Central memory CD4-positive, alpha-beta T cell (primary cell): ENCODE data around the gene DYNC2H1.
A peak's percentile ranks its signal among the peaks of the same experiment; 100 is the strongest.

Source experiments
- DNase-seq: peaks from one replicate; pipeline ENCODE4 v3.0.0; 2022
- total RNA-seq, 3 experiments: gene quantifications; one replicate each; lab custom pipeline; 2026; lab: John Stamatoyannopoulos, UW

The DYNC2H1 gene, protein sequence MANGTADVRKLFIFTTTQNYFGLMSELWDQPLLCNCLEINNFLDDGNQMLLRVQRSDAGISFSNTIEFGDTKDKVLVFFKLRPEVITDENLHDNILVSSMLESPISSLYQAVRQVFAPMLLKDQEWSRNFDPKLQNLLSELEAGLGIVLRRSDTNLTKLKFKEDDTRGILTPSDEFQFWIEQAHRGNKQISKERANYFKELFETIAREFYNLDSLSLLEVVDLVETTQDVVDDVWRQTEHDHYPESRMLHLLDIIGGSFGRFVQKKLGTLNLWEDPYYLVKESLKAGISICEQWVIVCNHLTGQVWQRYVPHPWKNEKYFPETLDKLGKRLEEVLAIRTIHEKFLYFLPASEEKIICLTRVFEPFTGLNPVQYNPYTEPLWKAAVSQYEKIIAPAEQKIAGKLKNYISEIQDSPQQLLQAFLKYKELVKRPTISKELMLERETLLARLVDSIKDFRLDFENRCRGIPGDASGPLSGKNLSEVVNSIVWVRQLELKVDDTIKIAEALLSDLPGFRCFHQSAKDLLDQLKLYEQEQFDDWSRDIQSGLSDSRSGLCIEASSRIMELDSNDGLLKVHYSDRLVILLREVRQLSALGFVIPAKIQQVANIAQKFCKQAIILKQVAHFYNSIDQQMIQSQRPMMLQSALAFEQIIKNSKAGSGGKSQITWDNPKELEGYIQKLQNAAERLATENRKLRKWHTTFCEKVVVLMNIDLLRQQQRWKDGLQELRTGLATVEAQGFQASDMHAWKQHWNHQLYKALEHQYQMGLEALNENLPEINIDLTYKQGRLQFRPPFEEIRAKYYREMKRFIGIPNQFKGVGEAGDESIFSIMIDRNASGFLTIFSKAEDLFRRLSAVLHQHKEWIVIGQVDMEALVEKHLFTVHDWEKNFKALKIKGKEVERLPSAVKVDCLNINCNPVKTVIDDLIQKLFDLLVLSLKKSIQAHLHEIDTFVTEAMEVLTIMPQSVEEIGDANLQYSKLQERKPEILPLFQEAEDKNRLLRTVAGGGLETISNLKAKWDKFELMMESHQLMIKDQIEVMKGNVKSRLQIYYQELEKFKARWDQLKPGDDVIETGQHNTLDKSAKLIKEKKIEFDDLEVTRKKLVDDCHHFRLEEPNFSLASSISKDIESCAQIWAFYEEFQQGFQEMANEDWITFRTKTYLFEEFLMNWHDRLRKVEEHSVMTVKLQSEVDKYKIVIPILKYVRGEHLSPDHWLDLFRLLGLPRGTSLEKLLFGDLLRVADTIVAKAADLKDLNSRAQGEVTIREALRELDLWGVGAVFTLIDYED (N-terminal part only)
- total RNA-seq: 4.3 to 17.0 (median 12.6) reads per million in 3 experiments

DNA sequence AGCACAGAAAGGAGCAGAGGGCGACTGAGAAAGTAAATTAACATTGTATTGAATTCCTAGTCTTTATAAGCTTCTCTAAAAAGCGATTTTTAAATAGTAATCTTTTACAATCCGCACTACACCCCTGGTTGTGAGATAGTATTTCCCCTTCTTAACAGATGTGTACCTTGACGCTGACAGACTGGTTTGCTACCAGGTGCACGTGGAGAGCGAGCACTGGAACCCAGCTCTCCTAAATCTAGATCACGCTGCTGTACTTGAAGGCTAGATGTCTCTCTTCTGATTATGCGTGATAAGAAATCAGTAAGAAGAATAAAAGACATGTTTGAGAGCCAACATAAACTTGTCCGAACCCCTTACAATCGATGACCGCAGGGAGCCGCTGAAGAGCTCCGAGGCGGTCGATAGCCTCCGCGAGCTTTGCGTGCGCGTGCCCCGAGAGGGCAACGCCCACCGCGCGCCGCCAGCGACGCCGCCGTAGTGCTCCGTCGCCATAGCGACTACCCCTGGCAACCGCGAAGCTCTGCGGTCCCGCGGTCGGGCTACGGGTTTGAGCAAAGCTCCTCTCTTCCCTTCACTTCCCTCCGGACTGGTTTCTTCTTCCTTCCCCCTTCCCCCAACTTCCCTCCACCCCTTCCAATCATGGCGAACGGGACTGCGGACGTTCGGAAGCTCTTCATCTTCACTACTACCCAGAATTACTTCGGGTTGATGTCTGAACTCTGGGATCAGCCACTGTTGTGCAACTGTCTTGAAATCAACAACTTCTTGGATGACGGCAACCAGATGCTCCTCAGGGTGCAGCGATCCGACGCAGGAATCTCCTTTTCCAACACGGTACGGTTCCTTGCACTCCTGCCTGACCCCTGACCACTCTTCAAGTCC lies at the start of gene DYNC2H1:
DYNC2H1 (plus strand) TSS at position 494 of the 885 bp plus-strand sequence; CDS start at position 643, 149 bp downstream.
- peak; percentile 90 for DNase-seq

DNA sequence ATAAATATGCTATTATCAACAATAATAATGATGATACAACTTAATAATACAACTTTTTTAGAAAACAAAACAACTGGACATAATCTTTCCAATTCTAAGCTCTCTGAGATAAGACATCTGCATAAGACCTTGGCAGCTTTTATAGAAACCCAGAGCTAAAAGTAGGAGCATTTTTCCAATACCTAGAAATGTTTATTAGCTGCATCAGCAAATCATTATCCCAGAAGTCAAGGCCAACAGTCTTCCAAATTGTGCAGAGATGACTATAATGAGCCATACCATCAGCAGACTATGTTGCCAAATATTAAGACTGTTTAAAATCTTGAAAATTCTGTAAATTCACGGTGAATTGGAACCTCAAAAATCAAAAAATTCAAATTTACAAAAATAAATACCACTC lies 47.6 kb upstream of the DYNC2H1 start:
- DNase-seq: no peak

DNA sequence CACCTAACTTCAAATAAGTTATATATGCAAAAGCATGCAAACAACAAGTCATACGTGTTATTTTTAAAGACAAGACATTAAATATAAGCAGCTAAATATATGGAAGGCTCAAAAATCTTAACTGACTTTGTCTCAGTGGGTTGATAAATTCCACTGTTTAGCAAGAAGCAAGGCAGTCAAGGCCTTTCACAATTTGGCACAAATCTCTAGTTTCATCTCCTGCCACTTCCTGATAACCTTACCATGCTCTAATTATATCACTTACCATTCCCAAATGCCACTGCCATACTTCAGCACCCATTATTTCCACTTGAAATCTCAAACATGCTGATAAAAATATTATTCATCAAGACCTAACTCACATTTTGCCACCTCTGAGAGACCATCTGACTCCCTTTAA lies 42.1 kb upstream of the DYNC2H1 start:
- DNase-seq: no peak

DNA sequence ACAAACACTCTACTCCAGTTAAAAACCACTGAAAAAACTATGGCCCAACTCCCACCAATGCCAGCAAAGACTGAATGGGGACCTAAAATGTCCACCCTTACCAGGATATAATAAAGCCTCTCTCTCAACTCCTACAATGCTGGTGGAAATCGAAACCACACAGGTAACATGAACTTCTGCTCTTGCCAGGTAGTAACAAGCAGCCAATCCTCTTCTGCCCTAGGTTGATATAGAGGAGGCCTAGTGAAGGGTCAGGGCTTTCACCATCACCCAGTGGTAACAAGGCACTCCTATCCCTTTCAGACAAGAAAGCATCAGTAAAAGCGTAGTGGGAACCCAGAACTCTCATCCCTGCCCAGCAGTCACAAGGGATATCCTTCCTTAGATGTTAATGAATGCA lies 39.9 kb upstream of the DYNC2H1 start:
- no peak for DNase-seq

DNA sequence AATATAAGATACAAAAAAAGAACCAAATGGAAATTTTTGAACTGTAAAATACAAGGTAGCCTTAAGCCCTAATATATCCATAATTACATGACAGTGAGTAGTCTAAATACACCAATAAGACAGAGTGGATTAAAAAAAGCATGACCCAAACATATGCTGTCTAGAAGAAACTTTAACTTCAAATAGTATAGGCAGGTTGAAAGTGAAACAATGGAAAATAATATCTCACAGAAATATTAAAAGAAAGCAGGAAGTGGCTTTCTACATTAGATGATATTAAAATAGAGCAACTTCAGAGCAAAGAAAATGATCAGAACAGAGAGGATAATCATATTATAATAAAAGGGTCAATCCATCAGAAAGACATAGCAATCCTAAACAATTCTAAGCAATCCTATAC lies 39.1 kb upstream of the DYNC2H1 start:
- no peak for DNase-seq

DNA sequence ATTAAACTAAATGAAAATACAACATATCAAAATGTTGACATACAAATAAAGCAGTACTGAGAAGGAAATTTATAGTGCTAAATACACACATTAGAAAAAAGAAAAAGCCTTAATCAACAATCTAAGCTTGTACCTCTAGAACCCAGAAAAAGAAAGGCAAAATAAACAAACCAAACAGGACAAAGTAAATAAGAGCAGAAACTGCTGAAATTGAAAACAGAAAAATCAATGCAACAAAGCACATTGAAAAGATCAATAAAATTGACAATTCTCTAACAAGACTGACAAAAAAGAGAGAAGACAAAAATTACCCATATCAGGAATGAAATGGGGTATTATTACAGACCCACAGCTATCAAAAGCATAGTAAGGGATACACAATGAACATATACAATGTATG lies 38.2 kb upstream of the DYNC2H1 start:
- DNase-seq: no peak

DNA sequence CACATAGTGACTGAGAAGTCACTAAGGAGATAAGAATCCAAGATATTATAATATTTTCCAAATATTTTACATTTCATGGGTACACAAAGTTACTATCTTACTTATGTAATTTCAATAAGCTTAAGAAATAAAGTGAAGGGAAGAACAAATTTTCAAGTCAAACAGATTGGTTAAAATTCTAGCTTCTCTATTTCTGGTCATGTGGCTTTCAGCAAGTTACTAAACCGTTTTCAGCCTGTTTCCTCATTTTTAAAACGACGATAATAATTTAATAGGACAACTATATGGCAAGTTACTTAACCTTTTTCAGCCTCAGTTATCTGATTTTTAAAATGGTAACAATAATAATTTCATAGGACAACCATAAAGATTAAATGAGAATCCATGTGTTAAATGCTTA lies 32.9 kb upstream of the DYNC2H1 start:
- no peak for DNase-seq

DNA sequence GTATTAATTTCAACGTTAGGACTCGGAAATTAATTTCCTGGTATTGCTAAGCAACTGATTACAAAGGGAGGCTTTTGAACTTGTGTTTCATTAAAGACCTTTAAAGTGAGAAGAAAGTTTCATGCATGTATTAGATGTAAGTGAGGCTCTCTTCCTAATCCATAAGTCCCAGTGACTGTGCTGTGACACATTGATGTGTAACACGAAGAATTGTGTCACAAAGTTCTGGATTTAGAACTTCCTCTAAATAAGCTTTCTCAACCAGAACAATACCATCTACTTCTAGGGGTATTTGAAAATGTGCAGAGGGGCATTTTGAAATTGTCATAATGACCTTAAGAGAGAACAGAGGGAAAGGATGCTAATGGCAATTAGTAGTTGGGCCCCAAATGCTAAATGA lies 31.7 kb upstream of the DYNC2H1 start:
- no peak for DNase-seq

DNA sequence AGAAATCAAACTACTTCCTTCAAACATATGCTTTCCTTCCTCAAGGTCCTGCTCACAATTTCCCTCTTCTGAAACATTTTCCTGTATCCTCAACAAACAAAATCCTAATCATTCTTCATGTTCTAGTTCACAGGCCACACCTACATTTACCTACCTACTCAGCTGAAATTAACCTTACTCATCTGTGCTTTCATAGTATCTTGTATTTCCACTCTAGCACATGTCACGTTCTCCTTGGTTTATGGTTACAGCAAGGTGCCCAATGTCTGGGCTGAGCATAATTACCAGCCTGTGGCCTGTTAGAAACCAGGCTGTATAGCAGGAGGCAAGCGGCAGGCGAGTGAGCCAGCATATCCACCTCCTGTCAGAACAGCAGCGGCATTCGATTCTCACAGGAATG lies 30.5 kb upstream of the DYNC2H1 start:
- DNase-seq: no peak

DNA sequence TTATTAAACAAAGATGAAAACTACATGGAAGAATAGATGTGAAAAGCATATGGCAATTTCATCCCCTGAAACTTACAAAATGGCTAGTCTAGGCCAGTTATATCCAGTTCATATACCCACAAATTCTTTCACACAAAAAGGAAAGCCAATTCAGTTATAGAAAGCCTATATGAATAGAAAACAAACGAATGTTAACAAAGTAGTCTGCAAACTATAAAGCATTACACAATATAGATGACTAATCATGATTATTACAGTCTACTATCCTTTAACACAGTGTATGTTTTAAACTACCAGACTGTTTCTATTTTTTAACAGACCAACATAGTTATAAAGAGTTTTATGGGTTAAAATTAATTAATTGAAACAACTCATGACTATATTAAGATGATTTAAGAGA lies 29.4 kb upstream of the DYNC2H1 start:
- DNase-seq: no peak

DNA sequence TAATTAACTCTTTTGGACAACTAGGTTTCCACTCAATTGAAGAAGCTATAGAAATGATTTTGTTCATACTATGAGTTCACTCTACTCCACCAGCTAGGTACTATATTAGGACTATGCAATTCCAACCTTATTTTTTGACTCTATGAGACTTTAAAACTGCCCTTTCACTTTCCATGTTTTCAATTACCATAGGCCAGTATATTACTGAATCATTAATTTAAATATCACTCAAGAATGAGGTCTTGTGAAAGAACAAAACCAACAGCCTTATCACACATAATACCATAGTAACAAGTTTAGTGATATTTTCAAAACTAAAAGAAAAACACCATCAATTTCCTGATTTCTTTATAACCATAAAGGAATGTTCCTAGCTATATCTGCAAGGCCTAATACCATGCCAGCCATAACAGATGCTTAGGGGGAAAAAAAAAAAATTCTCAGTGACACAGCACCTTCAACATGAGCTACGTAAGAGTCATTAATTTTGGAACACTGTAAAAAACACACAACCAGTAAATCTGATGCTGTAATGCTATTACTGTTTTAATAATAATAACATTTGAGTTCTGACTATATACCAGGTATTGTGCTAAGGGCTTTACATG lies 23.4 kb upstream of the DYNC2H1 start:
- DNase-seq: no peak

DNA sequence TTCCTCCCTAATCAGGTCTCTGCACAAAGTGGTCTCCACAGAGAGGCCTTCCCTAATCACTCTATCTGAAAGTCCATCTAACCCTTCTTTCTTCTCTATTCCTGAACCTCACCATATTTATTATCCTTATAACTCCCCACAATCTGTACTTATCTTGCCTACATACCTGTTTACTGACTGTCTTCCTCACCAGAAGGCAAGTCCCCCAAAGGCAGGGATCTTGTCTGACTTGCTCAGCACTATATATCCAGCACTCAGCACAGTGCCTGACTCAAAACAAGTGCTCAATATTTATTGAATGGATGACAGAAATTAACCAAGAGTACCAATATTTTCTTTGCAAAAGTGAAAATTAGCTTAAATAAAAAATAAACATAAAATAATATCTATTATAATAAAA lies 22.8 kb upstream of the DYNC2H1 start:
- no peak for DNase-seq

DNA sequence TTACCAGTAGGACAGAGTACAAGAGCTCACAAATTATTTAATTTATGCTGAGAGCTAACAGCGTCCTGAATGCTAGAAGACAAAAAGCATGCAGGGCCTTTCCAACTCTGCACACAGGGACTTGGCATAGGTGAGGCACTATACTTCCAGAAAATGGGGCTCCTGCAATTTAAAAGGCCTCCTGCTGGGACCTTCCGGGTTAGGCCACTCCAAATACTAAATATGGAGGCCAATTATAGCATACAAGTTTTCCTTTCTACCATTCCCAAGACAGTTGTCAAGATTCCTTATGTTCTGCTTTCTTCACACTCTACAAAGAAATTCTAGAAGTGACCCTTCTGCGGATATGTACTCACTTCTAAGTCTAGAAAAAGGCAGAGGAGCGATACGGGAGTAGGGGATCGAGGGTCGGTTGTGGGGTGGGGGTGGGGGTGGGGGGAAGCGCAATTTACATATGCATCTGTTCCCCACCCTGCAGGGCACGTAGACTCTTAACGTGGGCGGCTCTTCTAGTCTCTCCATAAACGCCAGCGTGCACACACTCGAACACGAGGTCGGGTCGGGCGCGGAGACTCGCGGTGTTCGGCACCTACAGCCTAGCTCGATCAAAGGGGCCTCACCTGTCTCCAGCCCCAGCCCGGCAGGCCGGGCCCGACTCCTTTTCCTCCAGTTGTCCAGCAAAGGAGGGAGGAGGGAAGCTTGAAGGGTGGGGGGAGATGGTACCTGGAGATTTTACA lies 18.0 kb upstream of the DYNC2H1 start:
- peak; percentile 31 for DNase-seq

DNA sequence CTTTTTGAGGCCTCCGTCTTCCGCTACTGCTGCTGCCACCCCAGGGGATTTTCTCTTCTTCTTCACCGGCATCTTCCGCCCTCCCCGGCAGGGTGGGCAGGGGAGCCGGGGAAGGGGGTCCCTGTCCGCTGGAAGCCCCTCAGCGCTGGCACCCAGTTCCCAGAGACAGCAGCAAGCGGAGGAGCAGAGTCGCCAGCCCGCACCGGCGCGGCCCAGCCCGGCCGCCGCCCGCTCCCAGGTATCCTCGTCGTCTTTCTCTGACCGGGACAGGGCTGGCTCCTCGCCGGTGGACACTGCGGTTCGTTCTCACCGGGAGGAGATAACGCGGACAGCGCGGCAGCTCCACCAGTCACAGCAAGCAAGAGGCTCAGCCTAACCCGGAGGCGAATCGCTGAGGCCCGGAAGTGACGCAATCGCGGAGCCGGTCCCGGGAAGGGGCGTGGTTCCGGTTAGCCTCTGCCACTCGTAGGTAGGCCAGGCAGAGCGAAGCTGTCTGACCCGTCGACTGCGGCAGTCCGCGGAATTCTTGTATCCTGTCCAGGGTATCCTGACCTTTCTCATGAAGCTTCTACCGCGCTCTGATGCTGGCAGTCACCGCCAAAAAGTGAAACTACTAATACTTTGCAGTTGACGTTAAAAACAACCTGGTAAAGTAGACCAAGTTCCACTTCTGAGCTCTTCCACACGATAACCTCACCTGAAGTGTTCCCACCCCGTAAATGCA lies 17.3 kb upstream of the DYNC2H1 start, which contains the start of gene DCUN1D5:
DCUN1D5 (minus strand) TSS at position 360 of the 724 bp plus-strand sequence; CDS start at position 72, 288 bp downstream.
- peak; percentile 91 for DNase-seq

DNA sequence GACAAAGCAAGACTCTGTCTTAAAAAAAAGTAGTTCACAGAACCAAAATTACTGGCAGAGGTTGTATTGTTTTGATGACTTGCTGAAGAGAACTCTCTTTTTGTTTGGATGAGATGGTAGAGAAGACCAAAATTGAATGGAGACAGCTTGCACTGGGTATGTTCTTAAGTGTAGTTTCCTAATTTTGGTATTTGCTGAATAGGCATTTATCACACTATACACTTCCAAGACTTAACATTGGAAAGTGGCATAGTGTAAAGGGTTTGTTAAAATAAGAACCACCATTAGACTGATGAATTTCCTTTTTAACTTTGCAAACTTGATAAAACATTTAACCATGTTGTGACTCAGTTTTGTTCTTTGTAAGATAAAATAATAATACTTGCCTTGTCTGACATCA lies 11.9 kb upstream of the DYNC2H1 start:
- no peak for DNase-seq

DNA sequence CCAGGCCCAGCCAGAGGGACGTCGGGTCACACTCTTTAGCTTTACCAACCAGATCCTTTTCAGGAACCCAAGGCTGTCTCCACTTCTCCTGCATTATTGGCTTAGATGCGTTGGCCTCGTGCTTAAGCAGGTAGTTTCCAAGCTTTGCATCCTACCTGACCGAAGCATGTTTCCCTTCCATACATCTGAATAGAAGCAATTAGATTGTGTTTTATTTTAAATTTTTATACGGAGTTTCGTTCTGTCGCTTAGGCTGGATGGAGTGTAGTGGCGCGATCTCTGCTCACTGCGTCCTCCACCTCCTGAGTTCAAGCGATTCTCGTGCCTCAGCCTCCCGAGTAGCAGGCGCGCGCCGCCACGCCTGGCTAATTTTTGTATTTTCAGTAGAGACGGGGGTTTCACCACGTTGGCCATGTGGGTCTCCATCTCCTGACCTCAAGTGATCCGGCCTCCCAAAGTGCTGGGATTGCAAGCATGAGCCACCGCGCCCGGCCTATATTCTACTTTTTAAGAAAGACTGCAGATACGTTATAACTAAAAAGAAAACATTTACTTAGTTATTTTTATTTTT lies 677 bp downstream of the DYNC2H1 start:
- no peak for DNase-seq

DNA sequence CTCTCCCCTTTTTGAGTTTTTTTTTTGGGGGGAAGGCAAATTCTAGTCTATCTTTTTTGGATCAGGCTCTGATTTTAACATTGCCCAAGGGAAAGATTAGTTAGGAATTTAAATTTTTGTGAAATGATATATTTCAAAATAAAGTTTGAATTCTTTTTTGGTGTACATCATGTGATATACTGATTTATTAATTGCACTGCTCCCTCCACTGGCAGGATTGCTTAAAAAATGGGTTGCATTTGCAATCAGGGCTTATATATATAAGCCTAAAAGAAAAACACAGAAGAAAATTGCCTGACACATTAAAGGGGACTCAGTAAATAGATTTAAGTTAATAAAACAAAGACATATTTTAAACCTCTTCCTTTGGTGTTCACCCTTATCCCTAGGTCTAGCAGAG lies 1.2 kb downstream of the DYNC2H1 start:
- no peak for DNase-seq

DNA sequence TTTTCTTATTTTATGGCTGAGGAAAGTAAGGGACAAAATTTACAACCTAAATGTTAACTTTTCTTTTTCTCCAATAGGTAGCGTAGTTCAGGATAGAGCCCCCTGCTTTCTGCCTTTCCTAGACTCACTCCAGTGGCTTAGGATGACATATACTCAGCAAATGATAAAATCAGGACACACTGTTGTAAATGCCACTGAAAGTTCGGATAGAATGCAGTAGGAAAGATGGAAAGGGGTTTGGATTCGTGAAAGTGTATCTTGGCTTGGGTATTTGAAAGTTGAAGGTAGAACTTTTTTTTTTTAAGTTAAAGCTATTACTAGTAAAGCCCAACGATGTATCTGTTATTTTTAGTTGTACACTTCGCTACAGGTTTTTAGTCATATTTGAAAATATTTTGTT lies 2.2 kb downstream of the DYNC2H1 start:
- DNase-seq: no peak

DNA sequence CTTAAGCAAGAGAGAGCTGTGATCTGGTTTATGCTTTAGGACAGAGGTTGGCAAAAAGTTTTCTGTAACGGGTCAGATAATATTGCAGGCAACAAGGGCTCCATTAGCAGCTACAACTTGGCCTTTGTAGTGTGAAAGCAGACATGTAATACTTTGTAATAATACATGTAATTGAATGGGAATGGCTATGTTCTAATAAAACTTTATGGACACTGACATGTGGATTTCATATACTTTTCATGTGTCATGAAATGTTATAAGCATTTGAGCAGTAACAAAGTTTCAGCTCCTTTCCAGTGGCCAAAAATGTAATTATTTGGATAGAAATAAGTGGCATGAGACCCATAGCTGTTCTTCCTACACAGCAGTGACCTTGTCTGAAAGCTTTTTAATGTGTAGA lies 3.1 kb downstream of the DYNC2H1 start:
- no peak for DNase-seq

DNA sequence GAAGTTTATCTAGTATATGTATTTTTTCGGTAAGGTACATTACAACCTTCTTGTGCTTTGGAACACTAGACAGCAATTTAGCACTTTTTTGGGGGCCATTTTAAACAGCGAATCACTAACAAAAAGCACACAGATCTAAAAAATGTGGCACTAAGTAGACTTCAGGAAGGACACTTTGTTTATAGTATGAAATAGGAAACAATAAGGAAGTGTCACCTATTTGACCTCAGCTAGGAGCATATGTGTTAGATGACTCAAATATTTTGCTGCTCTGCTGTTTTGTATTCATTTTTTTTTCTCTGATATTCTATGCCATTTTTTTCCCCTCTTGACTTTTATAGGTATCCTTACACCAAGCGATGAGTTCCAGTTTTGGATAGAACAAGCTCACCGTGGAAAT lies 5.6 kb downstream of the DYNC2H1 start:
- DNase-seq: no peak
